NCI-H2081 treated with DMSO at 0.1 percent for 48 hours (cell line): ENCODE data around the gene ZNF816.
"Not testable (repeated sequence)": the region's sequence is repeated elsewhere in the genome, so short reads cannot be mapped to it uniquely, and the experiment has no call there.

Source experiments
- DNase-seq: peaks from one replicate; lab custom pipeline; 2025; lab: John Stamatoyannopoulos, UW

Gene ZNF816

DNA sequence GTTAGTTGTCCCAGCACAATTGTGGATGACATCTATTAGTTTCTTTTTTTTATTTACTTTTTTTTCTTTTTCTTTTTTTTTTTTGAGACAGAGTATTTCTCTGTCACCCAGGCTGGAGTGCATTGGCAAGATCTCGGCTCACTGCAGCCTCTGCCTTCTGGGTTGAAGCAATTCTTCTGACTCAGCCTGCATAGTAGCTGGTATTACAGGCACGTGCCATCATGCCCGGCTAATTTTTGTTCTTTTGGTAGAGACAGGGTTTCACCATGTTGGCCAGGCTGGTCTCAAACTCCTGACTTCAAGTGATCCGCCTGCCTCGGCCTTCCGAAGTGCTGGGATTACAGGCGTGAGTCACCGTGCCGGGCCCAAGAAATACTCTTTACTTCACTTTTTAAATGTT is 38.0 kb downstream of the ZNF816 start:
- DNase-seq, result not testable (repeated sequence)

GRCh38 chr19:52923778-52924593 is 38.7 kb downstream of the ZNF816 start:
- DNase-seq, result no peak

- DNase-seq, result no peak
Observed at GRCh38 chr19:52922841-52923777, 39.6 kb downstream of the ZNF816 start, which contains the start of gene ZNF888. TSS of gene ZNF888 (minus strand) at chr19:52923428. CDS start at chr19:52917873, 5,555 bp downstream.

DNA sequence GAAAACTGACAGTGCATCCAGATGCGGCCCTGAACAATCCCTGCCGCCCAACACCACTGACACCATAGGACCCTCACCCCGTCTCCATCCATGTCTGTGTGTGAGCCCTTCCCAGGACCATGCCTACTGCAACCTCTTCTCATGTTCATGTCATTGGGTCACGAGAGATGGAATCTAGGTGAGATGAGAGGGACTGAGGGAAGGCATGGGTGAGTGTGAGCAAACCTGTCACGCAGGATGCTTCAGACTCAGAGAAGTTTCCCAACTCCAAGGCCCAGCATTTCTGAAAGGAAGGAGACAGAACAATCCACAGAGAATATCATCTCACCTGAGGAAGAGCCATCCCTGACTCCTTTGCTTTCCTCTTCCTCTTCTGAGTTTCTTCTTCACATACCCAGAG is 45.1 kb downstream of the ZNF816 start:
- no peak for DNase-seq

GRCh38 chr19:52910648-52911047 is 52.0 kb downstream of the ZNF816 start:
- no peak for DNase-seq

GRCh38 chr19:52904052-52904780 is 58.5 kb downstream of the ZNF816 start:
- not testable (repeated sequence) for DNase-seq

- no peak for DNase-seq
Observed at GRCh38 chr19:52901842-52902241, 60.8 kb downstream of the ZNF816 start.
